HG03571 (cell line): ENCODE data around the gene HYAL1.

Experiments used
- ATAC-seq: cut with Tn5 transposase; IDR thresholded peaks from one replicate; pipeline ENCODE4 v1.9.1; 2021; ENCODE audit not compliant: unreplicated experiment

The HYAL1 gene

DNA sequence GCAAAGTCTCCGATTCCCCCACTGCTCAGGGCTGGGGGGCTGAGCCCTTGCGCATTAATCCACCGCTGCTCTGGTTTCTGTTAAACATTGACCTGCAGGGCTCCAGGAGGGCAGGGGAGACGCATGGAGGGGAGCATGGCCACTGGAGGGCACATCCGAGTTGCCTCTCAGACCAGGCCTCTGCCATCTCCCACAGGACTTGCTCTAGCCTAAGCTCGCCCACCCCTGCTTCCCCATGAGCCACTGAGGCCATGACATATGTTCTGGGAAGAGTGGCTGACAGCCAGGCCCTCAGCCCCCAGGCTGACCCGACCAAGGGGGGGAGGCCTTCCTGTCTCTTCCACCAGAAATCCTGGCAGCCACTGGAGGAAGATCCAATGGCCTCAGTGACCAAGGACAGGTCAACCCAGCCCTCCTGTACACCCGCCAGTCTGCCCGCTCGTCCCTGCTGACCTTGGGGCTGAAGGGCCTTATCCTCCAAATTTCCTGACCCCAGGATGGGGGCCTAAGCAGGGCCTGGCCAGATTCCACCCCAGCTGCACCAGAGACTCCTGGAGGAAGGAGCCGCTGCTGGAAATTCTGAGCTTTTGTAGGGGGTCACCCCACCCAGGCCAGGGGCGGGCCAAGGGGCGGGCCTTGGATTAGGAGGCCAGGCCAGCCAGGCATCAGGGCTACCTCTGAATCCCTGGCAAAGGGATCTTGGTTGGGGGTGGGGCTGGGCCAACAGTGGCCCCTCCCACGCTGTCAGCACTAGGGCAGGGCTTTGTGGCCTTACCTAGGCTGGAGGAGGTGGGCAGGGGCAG, at the start of gene HYAL1:
TSS of gene HYAL1 (minus strand) at position 562 of the 803 bp plus-strand sequence. CDS start 618 bp downstream, outside the sequence.
- no peak for ATAC-seq

DNA sequence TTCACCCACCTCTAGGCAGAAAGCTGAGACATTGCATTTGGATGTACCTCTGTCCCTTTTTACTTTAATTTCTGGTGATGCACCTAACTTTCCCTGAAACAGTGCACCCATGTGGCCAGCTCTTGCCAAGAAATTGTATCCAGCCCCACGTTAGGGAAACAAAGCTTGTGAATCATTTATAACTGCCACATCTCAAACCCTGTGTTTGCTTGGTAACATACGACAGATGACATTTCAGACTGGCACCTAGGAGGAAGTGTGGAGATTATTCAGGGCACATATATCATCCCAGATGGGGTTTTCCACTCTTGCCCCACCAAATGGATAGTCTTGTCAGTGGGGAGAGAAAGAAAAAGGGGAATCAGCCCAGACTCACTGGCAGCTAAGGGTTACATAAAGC, 49.4 kb upstream of the HYAL1 start:
- ATAC-seq: no peak

DNA sequence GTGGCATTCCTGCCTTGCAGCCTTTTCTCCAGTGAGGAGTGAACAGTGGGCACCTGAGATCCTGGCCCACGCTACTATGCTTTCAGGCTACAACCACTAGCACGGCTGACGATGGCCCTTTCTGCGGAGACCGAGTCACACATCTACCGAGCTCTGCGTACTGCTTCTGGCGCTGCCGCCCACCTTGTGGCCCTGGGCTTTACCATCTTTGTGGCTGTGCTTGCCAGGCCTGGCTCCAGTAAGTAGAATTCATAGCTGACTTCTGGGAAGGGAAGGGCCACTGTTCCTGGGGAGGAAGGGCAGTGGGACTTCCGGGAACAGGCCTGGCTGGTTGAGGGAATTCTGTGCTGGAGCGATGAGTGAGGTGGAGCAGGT, 47.9 kb upstream of the HYAL1 start:
- ATAC-seq: no peak

DNA sequence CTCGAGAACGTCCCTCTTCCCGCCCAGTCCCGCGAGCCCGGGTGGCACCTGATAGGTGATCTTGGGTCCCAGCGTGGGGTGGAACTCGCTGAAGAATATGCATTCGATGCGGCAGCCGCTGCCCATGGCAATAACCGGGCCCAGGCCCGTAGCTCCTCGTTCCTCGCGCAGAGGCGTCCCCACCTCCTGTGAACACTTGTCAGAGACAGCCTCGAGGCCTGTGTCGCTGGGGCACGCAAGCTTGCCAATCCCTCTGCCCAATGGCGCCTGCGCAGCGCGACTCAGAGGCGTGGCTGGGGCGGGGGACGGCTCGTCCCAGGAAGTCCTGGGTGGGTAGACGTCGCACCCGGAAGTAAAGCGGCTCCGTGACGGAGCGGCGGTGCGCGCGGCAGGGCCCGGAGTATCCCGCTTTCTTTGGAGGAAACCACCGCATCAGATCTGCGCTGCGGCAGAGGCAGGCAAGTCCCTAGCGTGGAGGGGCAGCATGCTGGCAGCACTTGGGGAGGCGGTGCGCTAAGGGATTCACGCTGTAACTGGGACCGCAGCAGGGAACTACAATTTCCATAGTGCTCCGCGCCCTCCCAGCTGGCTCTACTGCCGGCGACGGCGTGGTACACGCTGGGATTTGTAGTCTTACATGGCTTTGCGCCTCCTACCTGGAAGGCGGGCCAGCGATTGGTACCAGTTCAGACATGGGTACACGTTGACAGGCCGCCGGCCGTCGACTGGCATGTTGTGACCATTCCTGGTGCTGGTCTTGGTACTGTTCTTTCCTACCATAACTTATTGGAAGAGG, 47.4 kb upstream of the HYAL1 start, which contains the start of the genes CYB561D2 and NPRL2:
TSS of gene CYB561D2 (plus strand) at position 336 of the 796 bp plus-strand sequence. CDS start 572 bp downstream, outside the sequence.
TSS of gene NPRL2 (minus strand) at position 249 of the 796 bp plus-strand sequence. CDS start at position 126, 123 bp downstream.
- peak; percentile 76 for ATAC-seq

DNA sequence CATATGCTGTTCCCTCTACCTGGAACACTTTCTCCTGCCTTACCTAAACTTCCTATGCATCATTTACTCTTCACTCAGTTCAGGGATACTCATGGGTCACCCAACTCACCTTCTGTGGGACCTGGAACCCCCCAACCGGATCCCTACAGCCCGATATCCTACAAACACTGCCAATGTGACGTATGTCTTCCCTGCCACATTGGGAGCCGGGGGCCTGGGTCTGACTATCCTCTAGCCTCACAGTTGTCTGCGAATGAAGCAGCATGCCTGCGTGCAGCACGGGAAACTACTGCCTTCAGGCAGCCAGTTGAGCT, 46.8 kb upstream of the HYAL1 start:
- ATAC-seq: no peak

- no peak for ATAC-seq
These were observed 43.9 kb upstream of the HYAL1 start for GRCh38 chr3:50347187-50347813.

GRCh38 chr3:50345586-50346234, 42.3 kb upstream of the HYAL1 start, which contains the start of gene ZMYND10:
TSS of gene ZMYND10 (minus strand) at chr3:50345732. CDS start at chr3:50345579, 153 bp downstream.
- ATAC-seq: no peak

- ATAC-seq: no peak
These were observed 41.6 kb upstream of the HYAL1 start for GRCh38 chr3:50345008-50345407.

DNA sequence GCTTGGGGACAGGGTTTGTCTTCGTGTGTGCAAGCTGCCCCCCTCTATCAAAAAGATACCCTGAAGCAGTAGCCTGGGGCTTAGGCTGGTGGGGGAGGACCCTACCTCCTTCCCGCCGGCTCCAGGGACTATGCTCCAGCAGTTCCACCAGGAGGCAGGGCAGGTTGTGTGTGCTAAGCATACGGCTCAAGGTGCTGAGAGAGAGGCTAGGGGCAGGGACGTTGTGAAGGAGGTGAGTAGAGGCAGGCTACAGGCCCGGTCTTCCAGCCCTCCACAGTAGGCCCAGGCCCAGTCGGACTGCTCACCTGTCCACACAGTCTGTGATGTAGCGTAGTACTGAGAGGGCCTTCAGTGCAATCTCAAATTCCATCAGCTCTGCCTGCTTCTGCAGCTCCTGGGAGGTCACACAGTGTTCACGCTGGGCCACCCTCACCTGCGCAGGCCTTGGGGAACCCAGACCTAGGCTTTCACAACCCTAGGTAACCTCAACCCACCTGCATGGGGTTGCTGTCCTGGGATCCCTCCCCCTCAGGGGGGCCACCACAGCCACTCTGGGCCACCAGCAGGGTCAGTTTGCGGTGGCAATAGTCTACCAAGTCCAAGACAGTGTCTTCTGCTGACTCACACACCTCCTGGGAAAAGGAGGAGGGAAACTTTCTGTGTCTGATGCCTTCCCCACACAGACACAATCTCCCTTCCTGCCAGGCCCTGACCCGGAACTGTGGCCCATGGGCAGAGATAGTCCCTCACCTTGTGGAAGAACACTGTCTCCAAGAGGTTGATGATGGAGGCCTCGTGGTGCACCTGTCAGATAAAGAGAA, 39.6 kb upstream of the HYAL1 start:
- no peak for ATAC-seq

DNA sequence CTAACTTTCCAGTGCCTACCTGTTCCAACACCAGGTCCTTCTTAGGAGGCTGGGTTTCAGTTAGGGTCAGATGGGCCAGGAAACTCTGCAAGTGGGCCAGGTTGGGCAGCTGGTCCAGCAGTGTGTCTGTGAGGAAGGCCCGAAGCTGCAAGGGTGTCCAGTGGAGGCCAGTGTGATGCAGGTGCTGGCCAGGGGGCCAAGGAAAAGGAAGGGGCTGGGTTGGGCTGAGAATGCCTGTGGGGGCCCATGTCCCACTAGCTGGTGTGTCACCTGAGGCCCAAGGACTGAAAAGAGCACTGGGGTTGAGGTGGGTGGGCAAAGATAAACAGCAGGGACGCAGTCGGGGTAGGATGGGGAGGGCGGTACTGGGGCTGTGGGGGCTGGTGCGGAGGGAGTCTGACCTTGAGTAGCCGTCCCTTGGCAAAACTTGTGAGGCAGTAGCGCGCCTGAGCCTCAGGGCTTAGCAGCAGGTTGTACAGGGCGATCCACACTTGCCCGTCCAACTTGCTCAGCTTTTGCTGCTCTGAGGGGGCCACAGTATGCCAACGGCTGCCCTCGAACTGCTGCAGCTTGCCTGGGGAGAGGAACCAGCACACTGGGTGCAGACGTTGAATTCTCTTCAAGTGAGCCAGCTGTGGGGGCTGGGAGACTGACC, 38.7 kb upstream of the HYAL1 start:
- no peak for ATAC-seq

DNA sequence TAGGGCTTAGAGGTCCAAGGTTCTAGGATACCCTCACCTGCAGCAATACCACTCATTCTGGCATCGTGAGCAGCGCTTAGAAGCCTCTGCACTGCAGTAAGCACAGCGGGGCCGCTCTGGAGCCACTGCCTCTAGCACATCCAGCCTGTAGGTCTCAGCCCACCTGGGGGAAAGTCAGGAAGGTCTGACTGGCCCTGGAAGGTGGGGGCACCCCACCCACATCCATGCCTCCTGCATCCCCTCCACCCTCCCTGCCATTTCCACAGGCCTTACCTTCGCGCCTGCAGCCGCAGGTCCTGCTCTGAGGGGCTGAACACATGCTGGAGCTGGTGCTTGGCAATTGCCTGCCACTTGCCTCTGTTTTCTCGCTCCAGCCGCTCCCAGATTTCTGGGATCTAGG, 38.2 kb upstream of the HYAL1 start:
- no peak for ATAC-seq

DNA sequence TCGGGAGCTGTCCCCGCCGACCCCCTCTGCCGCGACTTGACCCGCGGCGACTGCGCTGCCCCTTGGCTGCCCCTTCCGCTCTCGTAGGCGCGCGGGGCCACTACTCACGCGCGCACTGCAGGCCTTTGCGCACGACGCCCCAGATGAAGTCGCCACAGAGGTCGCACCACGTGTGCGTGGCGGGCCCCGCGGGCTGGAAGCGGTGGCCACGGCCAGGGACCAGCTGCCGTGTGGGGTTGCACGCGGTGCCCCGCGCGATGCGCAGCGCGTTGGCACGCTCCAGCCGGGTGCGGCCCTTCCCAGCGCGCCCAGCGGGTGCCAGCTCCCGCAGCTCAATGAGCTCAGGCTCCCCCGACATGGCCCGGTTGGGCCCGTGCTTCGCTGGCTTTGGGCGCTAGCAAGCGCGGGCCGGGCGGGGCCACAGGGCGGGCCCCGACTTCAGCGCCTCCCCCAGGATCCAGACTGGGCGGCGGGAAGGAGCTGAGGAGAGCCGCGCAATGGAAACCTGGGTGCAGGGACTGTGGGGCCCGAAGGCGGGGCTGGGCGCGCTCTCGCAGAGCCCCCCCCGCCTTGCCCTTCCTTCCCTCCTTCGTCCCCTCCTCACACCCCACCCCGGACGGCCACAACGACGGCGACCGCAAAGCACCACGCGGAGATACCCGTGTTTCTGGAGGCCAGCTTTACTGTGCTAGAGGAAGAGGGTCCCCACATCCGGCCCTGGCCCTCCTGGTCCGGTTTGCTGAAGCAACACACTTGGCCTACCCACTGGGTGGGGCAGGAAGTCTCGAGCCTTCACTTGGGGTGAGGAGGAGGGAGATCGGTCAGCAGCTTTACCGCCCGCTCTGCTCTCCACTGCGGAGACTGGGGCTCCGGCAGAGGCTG, 37.3 kb upstream of the HYAL1 start, which contains the start of gene RASSF1:
TSS of gene RASSF1 (minus strand) at position 389 of the 882 bp plus-strand sequence. CDS start at position 358, 31 bp downstream.
- peak; percentile 33 for ATAC-seq

DNA sequence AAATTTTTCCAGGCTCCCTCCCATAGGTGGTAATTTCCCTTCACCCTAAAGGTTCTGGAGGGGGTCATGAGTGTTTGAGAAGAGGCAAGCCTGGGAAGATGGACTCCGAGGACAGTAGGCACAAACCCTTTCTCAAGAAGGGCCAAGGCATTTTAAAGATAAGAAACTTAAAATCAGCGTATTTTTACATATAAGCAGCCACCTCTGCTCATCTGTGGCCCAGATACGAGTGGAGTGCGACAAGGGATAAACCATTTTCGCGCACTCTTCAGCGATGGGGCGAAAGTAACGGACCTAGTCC, 36.7 kb upstream of the HYAL1 start:
- ATAC-seq: no peak

- no peak for ATAC-seq
These were observed 36.2 kb upstream of the HYAL1 start for GRCh38 chr3:50339485-50340146.

- ATAC-seq: no peak
These were observed 35.6 kb upstream of the HYAL1 start for GRCh38 chr3:50338965-50339364.

DNA sequence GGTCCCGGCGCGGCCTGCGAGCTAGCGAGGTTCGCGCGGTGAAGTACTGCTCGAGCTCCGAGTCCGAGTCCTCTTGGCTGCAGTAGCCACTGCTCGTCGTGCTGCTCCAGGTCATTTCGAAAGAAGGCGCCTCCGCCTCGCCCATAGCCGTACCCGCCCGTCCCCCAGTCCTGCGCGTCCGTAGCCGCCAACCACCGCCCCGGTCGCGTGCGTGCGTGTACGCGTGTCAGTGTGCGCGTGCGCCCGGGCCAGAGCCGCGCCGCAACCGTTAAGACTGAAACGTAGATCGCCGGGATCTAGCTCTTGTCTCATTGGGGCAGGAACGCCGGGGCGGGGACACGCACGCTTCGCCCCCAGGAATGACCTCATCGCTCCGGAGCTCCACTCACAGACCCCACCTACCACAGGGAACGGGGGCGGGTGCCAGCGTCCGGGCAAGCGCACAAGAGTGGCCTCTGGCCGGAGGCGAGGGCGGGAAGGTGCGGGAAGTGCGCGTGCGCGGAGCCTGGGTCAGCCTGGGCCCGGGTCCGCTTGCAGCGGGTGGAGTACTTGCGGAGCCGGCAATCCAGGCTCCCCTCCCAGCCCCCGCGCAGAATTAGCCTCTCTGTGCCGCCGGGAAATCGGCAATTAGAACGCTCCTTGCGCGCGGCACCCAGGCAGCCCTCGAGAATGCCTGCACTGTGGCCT, 33.9 kb upstream of the HYAL1 start:
- peak; percentile 61 for ATAC-seq

GRCh38 chr3:50336452-50337174, 33.2 kb upstream of the HYAL1 start:
- ATAC-seq: peak; percentile 19
